GM18861 (cell line): ENCODE results near the gene BOK.
"Not testable (repeated sequence)": the region's sequence is repeated elsewhere in the genome, so short reads cannot be mapped to it uniquely, and the experiment has no call there.

Experiments
- ATAC-seq: cut with Tn5 transposase; IDR thresholded peaks from one replicate; pipeline ENCODE4 v1.9.1; 2021; ENCODE audit not compliant: unreplicated experiment

Gene BOK

GRCh38 chr2:241571821-241572620 lies 13.5 kb downstream of the BOK start:
- no peak for ATAC-seq

- ATAC-seq, result not testable (repeated sequence)
These were observed 14.5 kb downstream of the BOK start for GRCh38 chr2:241572915-241573651.

GRCh38 chr2:241573741-241574140 lies 15.2 kb downstream of the BOK start:
- ATAC-seq, result no peak

GRCh38 chr2:241574911-241575623 lies 16.5 kb downstream of the BOK start:
- no peak for ATAC-seq

GRCh38 chr2:241575624-241576292 lies 17.2 kb downstream of the BOK start:
- no peak for ATAC-seq

GRCh38 chr2:241576293-241576654 lies 17.7 kb downstream of the BOK start:
- ATAC-seq, result no peak

- ATAC-seq, result no peak
These were observed 19.0 kb downstream of the BOK start for GRCh38 chr2:241577413-241578122.

- no peak for ATAC-seq
These were observed 20.7 kb downstream of the BOK start for GRCh38 chr2:241579281-241579680.

GRCh38 chr2:241582328-241582727 lies 23.8 kb downstream of the BOK start:
- ATAC-seq, result no peak

- no peak for ATAC-seq
These were observed 24.3 kb downstream of the BOK start for GRCh38 chr2:241582806-241583205.

- no peak for ATAC-seq
These were observed 25.9 kb downstream of the BOK start for GRCh38 chr2:241584436-241584835.

- ATAC-seq, result no peak
These were observed 28.2 kb downstream of the BOK start for GRCh38 chr2:241586564-241587264.

- not testable (repeated sequence) for ATAC-seq
These were observed 31.3 kb downstream of the BOK start for GRCh38 chr2:241589863-241590262.

GRCh38 chr2:241590496-241591455 lies 32.2 kb downstream of the BOK start:
- not testable (repeated sequence) for ATAC-seq

GRCh38 chr2:241592126-241592845 lies 33.7 kb downstream of the BOK start:
- no peak for ATAC-seq

GRCh38 chr2:241593271-241593670 lies 34.7 kb downstream of the BOK start:
- ATAC-seq, result no peak

GRCh38 chr2:241595600-241596140 lies 37.1 kb downstream of the BOK start:
- no peak for ATAC-seq

GRCh38 chr2:241597561-241597960 lies 39.0 kb downstream of the BOK start:
- ATAC-seq, result no peak
